ENCODE data around the gene DENND4B. TPM values are rescaled to one million over a fixed set of nuclear protein-coding genes. Genes with fewer than 3 reads are reported as not detected.
"Not testable (repeated sequence)": the region's sequence is repeated elsewhere in the genome, so short reads cannot be mapped to it uniquely, and the experiment has no call there.

The DENND4B gene
- polyA plus RNA-seq, 5 donors = 37.1 to 53.7 (median 46.2) TPM

DNA sequence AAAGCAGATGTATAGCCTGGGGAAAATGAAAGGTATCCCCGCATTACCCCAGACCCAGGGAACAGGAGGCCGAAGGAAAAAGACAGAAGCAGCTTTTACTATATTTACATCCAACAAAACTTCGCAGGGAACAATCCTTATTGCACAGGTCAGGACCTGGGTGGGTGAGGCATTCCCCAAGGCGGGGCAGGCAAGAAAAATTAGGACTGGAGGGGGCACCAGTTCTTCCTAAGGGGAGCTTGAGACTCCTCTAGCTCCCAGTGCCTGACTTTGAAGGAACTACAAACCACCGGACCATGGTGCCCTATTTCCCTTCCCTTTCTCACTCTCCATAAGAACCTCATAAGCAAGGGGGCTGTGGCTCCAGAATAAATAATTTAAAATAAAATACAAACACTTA lies 17.1 kb downstream of the DENND4B start:
- DNase-seq = no peak

DNA sequence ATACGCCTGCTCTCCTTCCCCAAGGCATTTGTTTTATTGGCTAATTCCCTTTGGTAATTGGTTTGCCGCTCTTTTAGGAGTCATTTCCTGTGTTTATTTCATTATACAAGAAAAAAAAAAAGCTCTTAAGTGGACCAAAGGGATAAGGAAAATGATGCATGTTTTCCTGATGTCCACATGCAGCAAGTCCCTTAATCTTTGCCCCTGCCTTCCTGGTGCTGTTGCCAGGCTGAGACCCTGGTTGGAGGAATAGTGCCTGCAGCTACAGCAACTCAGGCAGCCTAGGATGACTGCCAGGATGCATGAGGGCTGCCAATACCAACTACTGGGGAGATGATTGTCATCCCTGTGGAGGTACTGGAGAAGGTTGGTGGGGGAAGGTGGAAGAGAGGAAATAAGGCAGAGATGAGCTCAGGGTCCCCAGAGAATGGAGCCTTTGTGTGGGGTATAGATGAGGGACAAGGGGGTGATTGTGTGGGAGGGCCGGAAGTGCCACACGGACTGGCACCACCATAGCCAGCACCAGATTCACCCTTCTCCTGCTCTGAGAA lies 17.7 kb downstream of the DENND4B start:
- no peak for DNase-seq

DNA sequence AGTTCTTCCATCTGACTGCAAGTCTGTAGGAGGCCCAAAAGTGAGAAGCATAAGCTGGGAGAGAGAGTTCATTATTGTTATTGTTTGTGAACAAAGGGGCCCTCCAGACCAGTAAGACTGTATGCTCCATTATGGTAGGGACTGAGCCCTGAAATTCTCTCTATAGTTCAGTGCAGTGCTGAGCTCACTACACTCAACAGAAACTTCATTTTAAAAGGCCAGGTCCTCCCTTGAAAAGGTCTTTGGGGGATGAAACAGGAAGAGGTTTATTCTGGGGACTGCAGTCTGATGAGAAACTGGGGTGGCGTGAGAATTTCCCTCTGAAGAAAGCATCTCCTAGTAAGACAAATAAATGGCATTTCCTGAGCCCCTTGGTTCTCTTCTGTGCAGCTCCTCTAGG lies 18.3 kb downstream of the DENND4B start:
- no peak for DNase-seq

- no peak for DNase-seq
Measured at GRCh38 chr1:153926405-153926804, 20.1 kb downstream of the DENND4B start.

DNA sequence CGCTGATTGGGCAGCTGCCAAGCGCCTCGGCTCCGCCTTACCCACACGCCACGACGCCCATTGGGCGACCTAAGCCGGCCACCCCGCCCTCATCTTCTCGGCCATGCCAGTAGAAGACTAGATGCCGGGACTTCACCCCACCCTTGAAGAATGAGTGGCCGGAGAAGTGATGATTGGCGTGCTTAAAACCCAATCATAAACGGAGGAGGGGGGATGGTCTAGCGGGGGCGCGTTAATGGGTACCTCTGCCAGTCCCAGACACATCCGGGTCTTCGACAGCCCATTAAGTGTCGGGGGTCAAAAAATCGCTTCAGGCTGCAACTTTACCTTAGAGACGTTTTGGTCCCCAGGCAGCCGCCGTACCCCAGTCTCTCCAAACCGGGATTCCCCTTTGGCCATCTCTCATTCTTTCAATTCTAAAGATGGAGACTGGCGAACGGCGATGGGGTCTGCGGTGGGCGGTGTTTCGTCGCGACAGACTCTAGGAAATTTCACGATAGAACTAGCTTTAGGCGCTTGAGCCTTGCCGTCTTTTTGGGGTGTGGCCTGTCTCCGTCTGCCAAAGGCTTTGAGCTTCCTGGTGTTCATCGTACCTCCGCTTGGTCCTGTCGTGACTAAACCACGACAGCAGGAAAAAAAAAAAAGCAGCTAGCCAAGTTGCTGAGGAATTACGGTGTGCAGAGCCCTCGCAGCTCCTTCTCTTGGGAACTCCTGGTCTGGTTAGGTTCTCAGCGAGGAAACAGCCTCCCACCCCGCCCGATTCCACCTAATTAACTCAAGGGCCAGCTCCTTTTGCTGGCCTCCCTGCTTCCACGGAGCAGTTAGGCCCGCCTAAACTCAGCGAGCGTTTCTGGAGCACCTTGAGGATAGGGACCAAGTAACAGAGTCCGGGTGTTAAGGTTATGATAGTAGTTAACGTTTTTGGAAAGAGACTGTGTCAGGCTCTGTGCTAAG lies 23.3 kb downstream of the DENND4B start, which contains the start of gene GATAD2B:
Gene GATAD2B (minus strand): TSS at position 1 of the 954 bp plus-strand sequence. CDS start 94,625 bp downstream, outside the sequence.
- DNase-seq = peak; percentile 99

DNA sequence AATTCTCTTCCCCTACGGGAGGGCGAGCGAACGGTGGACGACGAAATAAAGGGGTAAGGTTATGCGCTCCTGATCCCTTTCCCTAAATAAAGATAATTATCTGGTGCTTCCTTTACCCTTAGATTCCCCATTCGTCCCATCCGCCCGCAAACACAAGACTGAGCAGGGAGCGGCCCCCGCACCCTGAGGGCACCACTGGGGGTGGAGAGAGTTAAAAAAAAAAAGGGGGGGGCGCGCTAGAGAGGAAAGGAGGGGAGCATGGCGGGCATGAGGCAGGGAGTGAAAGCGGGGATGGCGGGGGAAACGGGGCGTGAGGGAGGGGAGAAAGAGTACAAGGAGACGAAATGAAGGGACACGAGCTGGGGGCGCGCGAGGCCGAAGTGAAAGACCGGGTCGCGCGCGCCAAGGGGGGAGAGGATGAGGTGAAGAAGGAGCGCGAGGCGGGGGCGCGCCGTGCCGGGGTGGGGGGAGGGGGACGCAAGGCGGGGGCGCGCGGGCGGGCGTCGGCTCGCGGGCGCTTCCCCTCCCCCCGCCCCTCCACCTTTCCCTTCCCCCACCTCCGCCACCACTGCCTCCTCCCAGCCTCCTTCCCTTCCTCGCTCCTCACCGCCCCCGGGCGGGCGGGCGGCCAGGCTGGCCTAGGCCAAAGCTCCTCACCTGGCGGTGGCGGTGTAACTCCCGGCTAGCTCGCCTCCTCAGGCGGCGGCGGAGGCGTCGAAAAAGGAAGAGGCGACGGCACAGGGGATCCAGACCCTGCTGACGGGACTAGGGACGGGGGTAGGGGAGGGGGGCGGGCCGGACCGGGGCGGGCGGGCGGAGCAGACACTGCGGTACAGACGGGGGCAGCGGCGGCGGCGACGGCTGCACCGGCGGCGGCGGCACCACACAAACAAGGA lies 24.2 kb downstream of the DENND4B start:
- peak in 1 of 2 donors; percentile 27 for DNase-seq

DNA sequence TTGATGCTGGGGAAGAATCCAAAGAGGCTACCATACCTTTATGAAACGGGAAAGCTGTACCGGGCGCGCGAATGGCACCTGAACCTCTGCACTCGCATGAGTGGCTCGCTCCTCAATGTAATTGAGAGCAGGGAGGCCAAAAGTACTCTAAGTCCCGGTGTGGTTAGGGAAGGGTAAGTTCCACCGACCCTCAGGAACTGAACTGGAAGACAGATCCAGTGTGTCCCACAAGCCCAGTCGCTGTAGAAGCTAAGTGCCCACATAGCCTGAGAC lies 24.8 kb downstream of the DENND4B start:
- DNase-seq = no peak

DNA sequence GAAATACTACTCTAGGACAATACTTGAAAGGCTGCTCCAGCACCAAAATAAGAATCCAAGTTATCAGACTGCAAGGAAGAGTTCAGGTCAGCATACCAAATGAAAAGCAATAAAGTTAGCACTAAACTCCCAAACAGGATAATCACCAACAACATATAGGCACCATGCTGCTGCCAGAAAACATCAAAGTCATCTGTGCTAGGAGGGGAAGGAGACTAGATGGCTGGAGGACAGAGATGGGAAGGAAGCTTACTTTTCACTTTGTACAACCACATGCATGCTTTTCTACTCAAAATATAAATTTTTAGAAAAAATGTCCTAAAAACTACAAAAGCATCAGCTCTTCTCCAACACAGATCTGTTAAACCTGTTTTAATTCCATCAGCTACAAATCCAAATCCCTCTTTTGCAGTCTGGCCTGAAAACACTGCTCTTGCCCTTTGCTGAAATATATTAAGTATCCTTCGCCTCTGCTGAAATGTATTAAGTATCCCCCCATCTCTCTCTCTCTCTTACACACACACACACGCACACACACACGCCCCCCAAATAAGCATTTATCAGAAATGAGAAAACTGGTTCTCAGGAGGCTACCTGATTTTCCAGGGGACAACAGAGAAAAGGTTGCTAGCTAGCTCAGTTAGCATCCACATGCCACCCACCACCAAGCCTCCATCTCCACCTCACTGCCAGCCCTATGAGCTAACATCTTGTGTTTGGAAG lies 25.3 kb downstream of the DENND4B start:
- no peak for DNase-seq

GRCh38 chr1:153919876-153920852 lies 26.4 kb downstream of the DENND4B start:
- no peak for DNase-seq

- no peak for DNase-seq
Measured at GRCh38 chr1:153916297-153916696, 30.2 kb downstream of the DENND4B start.

GRCh38 chr1:153912349-153912748 lies 34.2 kb downstream of the DENND4B start:
- DNase-seq = no peak

DNA sequence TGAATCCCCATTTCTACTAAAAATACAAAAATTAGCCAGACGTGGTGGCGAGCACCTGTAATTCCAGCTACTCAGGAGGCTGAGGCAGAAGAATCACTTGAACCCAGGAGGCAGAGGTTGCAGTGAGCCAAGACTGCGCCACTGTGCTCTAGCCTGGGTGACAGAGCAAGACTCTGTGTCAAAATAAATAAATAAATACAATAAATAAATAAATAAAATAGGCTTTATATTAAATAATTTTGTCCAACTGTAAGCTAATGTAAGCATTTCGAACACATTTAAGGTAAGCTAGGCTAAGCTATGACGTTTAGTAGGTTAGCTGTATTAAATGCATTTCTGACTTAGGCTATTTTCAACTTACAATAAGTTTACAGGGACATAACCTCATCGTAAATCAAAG lies 36.0 kb downstream of the DENND4B start:
- DNase-seq = not testable (repeated sequence)

- no peak for DNase-seq
Measured at GRCh38 chr1:153908071-153908470, 38.4 kb downstream of the DENND4B start.

DNA sequence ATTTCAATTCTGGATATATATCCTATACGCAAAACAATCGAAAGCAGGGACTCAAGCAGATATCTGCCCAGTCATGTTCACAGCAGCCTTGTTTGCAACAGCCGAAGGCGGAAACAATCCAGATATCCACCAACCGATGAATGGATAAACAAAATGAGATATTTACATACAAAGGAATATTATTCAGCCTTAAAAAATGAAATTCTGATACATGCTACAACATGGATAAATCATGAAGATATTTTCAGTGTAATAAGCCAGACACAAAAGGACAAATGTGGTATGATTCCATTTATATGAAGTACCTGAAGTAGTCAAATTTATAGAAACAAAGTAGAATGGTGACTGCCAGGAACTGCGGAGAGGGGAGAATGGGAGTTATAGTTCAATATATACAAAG lies 39.4 kb downstream of the DENND4B start:
- DNase-seq = no peak

- DNase-seq = no peak
Measured at GRCh38 chr1:153906396-153906795, 40.1 kb downstream of the DENND4B start.

DNA sequence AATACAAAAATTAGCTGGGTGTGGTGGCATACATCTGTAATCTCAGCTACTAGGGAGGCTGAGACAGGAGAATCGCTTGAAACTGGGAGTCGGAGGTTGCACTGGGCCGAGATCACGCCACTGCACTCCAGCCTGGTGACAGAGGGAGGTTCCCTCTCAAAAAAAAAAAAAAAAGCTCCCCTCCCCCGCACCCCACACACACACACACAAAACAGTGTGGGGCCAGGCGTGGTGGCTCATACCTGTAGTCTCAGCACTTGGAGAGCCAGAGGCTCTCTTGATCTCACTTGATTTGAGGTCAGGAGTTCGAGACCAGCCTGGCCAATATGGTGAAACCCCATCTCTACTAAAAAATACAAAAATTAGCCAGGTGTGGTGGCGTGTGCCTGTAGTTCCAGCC lies 40.6 kb downstream of the DENND4B start:
- not testable (repeated sequence) for DNase-seq

DNA sequence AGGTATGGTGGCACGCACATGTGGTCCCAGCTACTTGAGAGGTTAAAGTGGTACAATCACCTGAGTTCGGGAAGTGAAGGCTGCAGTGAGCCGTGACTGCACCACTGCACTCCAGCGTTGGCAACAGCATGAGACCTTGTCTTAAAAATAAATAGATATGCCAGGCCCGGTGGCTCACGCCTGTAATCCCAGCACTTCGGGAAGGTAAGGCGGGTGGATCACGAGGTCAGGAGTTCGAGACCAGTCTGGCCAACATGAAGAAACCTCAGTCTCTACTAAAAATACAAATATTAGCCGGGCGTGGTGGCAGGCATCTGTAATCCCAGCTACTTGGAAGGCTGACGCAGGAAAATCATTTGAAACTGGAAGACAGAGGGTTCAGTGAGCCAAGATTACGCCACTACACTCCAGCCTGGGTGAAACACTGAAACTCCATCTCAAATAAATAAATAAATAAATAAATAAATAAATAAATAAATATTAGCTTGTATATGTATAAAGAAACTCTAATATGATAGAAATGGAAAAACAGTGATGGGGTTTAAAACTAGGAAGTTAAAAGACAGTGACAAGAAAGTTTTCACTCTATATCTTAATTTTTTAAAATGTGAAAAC lies 42.6 kb downstream of the DENND4B start:
- DNase-seq = no peak

DNA sequence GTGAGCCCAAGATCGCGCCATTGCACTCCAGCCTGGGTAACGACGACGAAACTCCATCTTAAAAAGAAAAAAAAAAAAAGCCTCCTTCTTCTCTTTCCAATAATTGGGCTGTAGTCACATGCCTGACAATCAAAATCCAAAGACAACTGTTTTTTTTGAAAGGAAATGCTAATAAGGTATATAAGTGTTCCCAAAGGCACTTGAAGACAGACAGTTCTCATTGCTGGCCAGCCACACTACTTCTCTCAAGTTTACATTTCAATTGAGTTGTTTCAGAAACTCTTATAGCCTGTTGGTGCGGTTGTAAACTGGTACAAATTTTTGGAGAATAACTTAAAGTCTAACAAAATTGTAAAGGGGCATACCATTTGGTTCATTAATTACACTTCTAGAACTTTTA lies 47.0 kb downstream of the DENND4B start:
- DNase-seq = no peak

GRCh38 chr1:153895866-153896265 lies 50.7 kb downstream of the DENND4B start:
- DNase-seq = not testable (repeated sequence)

GRCh38 chr1:153891042-153891441 lies 55.5 kb downstream of the DENND4B start:
- DNase-seq = not testable (repeated sequence)
